Motor neuron (in vitro differentiated cells): ENCODE measurements around the gene SH2D3A. TPM values are rescaled to one million over a fixed set of nuclear protein-coding genes. Genes with fewer than 3 reads are reported as not detected.

Source experiments
- ATAC-seq, 8 experiments: fragments of 200-7000 bp; cut with Tn5 transposase; replicated peaks in 6 of 8; 2 replicates each; pipeline ENCODE4 v1.8.0; 2021; ENCODE audit warnings: mild to moderate bottlenecking in 8 of 8, moderate library complexity in 8 of 8
- H3K27ac ChIP-seq, 2 donors: fragments of 250-450 bp; sonication (Bioruptor Pico); 2 replicates each; pipeline ENCODE4 v1.9.0; 2021; ENCODE audit warnings: antibody characterized with exemption in 2 of 2, mild to moderate bottlenecking in 2 of 2, moderate library complexity in 1 of 2
- H3K4me1 ChIP-seq, 2 donors: fragments of 250-450 bp; sonication (Bioruptor Pico); replicated peaks in 1 of 2; 2 replicates each; pipeline ENCODE4 v1.6.1; 2021; ENCODE audit warnings: antibody characterized with exemption in 2 of 2, mild to moderate bottlenecking in 2 of 2, moderate library complexity in 1 of 2
- H3K4me3 ChIP-seq, 5 donors: fragments of 250-450 bp; sonication (Bioruptor Pico); 2 replicates each; pipeline ENCODE4 v1.9.0; 2021; ENCODE audit warnings: antibody characterized with exemption in 5 of 5, mild to moderate bottlenecking in 5 of 5, moderate library complexity in 4 of 5
- WGBS, 10 experiments: fragments of 450-650 bp; shearing (Covaris generic); methylation state at CpG; one replicate each; pipeline ENCODE4 v1.0.0; 2022; 5-methylcytosine and 5-hydroxymethylcytosine counted together
- in situ Hi-C, 9 experiments: fragments of 400-800 bp; cut with MboI; loops; one replicate each; pipeline ENCODE4 v1.15.0; 2021; ENCODE audit warnings: low sequenced_read_pairs in 9 of 9, low pct_unique_long_range_greater_than_20kb in 2 of 9; ENCODE audit not compliant: unreplicated experiment in 9 of 9
- total RNA-seq, 8 experiments: library from RNA; unstranded; fragments of 300-600 nt; gene quantifications; 2 replicates each; pipeline versions ENCODE4 v1.2.3 to v1.2.4, GENCODE V29; 2022

Gene SH2D3A
- total RNA-seq, 8 experiments from 2014 or later: 0.07 to 3.1 (median 0.29) TPM

- Histone ChIP-seq H3K4me1 (peaks cover 5 to 20% of the 10 kb centered on the region in 2 donors), H3K27ac (no peak overlapping the region), H3K4me3 (no peak overlapping the region)
- in situ Hi-C loops: no loop called here
- no peak for ATAC-seq
- WGBS, 10 experiments: 63 to 100% (median 71%) methylated on average over 1 to 3 of the region's 8 CpGs; no CpG with 5 or more reads in 6 of the 10 experiments
Measured at GRCh38 chr19:6728346-6728745, 38.9 kb downstream of the SH2D3A start.

- in situ Hi-C loops: no loop called here
- H3K4me3 ChIP-seq: no peak overlapping the region
- peak overlapping the region in 1 of 2 donors; percentile 48 for H3K27ac ChIP-seq
- peaks cover 5 to 20% of the 10 kb centered on the region in 2 donors for H3K4me1 ChIP-seq
- 0 to 100% (median 81%) methylated on average over 1 to 10 of the region's 16 CpGs; no CpG with 5 or more reads in 1 of the 10 experiments for WGBS, 10 experiments
- peak in 4 of 8 experiments; percentile 13 to 46 (median 26) for ATAC-seq
Measured at GRCh38 chr19:6725513-6726231, 41.6 kb downstream of the SH2D3A start.

GRCh38 chr19:6724631-6725492 lies 42.4 kb downstream of the SH2D3A start:
- Histone ChIP-seq H3K4me1 (peaks cover 5 to 17% of the 10 kb centered on the region in 2 donors), H3K27ac (peak overlapping the region in 1 of 2 donors; percentile 48), H3K4me3 (no peak overlapping the region)
- 10 to 86% (median 59%) methylated on average over 1 to 10 of the region's 15 CpGs; no CpG with 5 or more reads in 1 of the 10 experiments for WGBS, 10 experiments
- ATAC-seq: peak in 3 of 8 experiments; percentile 21 to 46 (median 24)
- in situ Hi-C loops: no loop called here

GRCh38 chr19:6723738-6724137 lies 43.5 kb downstream of the SH2D3A start:
- ATAC-seq: no peak
- 40 to 100% (median 90%) methylated on average over 1 to 4 of the region's 5 CpGs; no CpG with 5 or more reads in 3 of the 10 experiments for WGBS, 10 experiments
- Histone ChIP-seq H3K27ac (no peak overlapping the region), H3K4me3 (no peak overlapping the region), H3K4me1 (peaks cover 5 to 14% of the 10 kb centered on the region in 2 donors)
- in situ Hi-C loops: no loop called here

GRCh38 chr19:6723108-6723618 lies 44.1 kb downstream of the SH2D3A start:
- ATAC-seq: peak in 2 of 8 experiments; percentile 30 to 56
- Histone ChIP-seq H3K27ac (no peak overlapping the region), H3K4me1 (peaks cover 5 to 16% of the 10 kb centered on the region in 2 donors), H3K4me3 (no peak overlapping the region)
- in situ Hi-C loops: no loop called here
- WGBS, 10 experiments: 0 to 80% (median 20%) methylated on average over 1 to 7 of the region's 13 CpGs; no CpG with 5 or more reads in 5 of the 10 experiments

- Histone ChIP-seq H3K4me1 (peaks cover 5 to 17% of the 10 kb centered on the region in 2 donors), H3K4me3 (no peak overlapping the region), H3K27ac (no peak overlapping the region)
- in situ Hi-C loops: no loop called here
- no peak for ATAC-seq
- WGBS, 10 experiments: 43 to 100% (median 73%) methylated on average over 1 to 5 of the region's 5 CpGs; no CpG with 5 or more reads in 1 of the 10 experiments
Measured at GRCh38 chr19:6721773-6722172, 45.5 kb downstream of the SH2D3A start.

GRCh38 chr19:6721138-6721474 lies 46.1 kb downstream of the SH2D3A start:
- Histone ChIP-seq H3K4me1 (peaks cover 5 to 17% of the 10 kb centered on the region in 2 donors), H3K4me3 (no peak overlapping the region), H3K27ac (no peak overlapping the region)
- no peak for ATAC-seq
- in situ Hi-C loops: no loop called here

GRCh38 chr19:6720369-6721137 lies 46.7 kb downstream of the SH2D3A start, which contains the start of gene C3:
C3 (minus strand) TSS chr19:6720650; CDS start chr19:6720589, 61 bp downstream.
- Histone ChIP-seq H3K4me3 (no peak within 1 kb of the TSS), H3K4me1 (peaks cover 3 to 11% of the 10 kb centered on the region in 2 donors), H3K27ac (no peak within 1 kb of the TSS)
- 50 to 100% (median 70%) methylated on average over 1 to 3 of the region's 4 CpGs; no CpG with 5 or more reads in 5 of the 10 experiments for WGBS, 10 experiments
- in situ Hi-C loops: no loop called here
- peak in 3 of 8 experiments; percentile 16 to 60 (median 58) for ATAC-seq

- 54 to 100% (median 90%) methylated on average over 1 to 3 of the region's 3 CpGs; no CpG with 5 or more reads in 2 of the 10 experiments for WGBS, 10 experiments
- no peak overlapping the region for H3K4me3 ChIP-seq
- in situ Hi-C loops: no loop called here
Measured at GRCh38 chr19:6719992-6720368, 47.3 kb downstream of the SH2D3A start.

GRCh38 chr19:6719540-6719861 lies 47.7 kb downstream of the SH2D3A start:
- no peak overlapping the region for H3K27ac ChIP-seq
- 60 to 100% (median 86%) methylated on average over 1 to 3 of the region's 6 CpGs; no CpG with 5 or more reads in 5 of the 10 experiments for WGBS, 10 experiments
- in situ Hi-C loops: no loop called here
- H3K4me1 ChIP-seq: peaks cover 0 to 2% of the 10 kb centered on the region in 2 donors
- no peak overlapping the region for H3K4me3 ChIP-seq
- no peak for ATAC-seq

More at GRCh38 chr19:6719992-6720368, 47.3 kb downstream of the SH2D3A start:
- ATAC-seq: no peak
- H3K4me1 ChIP-seq: peaks cover 0 to 6% of the 10 kb centered on the region in 2 donors
- no peak overlapping the region for H3K27ac ChIP-seq

GRCh38 chr19:6718741-6719539 lies 48.3 kb downstream of the SH2D3A start:
- ATAC-seq: peak in 5 of 8 experiments; percentile 4 to 84 (median 62)
- 40 to 100% (median 100%) methylated on average over 1 to 3 of the region's 21 CpGs; no CpG with 5 or more reads in 7 of the 10 experiments for WGBS, 10 experiments
- Histone ChIP-seq H3K4me1 (peaks cover 0 to 2% of the 10 kb centered on the region in 2 donors), H3K4me3 (no peak overlapping the region), H3K27ac (no peak overlapping the region)
- in situ Hi-C loops: no loop called here
